Measurements from ENCODE around the gene HOXA1.

Gene HOXA1

DNA sequence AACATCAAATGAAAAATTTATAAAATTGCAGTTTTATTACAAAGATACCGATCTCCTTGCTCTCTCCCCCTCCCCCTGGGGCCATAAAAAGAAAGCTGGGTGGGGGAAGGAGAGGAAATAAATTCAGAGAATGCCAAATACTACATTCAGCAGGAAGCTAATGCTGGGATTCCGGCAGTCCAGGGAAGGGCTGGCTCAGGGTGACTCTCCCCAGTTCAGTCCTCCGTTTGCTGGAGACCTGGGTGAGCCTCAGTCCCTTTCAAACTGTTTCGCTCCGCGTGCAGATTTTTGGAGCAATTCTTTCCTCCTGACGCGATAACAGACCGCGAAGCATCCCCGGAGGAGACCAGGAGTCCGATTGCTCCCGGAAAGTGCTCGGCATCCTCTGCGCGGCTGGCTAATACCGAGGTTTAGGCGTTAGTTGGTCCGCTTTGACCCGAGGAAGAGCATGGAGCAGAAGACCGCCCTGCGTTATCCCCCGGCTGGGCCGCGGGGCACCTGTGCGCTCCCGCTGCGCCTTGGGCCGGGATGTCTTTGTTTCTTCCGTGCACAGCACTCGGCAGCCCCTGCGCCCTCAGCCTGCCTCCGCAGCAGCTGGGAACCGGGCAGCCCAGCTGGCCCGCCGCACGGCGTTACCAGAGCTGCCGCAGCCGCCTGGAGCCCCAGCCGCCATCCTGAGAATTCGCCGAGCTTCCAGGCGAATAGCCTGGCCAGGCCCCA is 10.5 kb upstream of the HOXA1 start:
- in situ Hi-C loops (cut with HindIII; ENCODE audit: low sequenced_read_pairs): no loop called here

DNA sequence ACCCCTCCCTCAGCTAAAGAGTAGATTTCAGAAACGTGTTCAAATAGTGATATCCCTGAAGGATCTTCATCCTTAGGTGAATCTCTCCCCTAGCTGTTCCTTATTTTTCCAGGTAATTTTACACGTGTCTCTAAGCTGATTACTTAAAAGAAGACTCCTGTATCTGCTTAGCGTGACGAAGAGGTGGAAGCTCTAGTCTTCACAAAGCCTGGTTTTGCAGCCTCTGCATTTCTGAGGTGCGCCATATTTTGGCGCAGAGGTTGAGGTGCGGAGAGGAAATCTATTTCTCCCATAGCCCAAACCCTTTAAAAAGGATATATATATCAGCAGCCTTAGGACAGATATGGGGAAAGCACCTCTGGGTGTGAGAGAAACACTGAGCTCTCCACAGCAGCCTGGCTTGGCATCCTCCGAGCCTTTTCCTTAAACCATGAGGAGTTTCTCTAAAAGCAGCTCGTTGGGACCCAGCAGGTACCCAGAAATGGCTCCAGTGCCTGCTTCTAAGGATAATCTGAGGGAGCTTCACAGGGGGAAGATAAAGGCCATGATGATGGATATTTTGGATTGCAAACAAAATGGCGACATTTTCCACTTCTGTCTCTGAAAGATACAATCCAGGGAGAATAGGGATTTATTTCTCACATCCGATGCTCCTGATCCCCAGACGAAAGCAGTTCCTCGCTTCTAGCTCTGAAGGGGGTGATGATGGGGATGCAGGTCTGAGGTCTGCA is 9.7 kb upstream of the HOXA1 start:
- in situ Hi-C loops (cut with HindIII; ENCODE audit: low sequenced_read_pairs): no loop called here

DNA sequence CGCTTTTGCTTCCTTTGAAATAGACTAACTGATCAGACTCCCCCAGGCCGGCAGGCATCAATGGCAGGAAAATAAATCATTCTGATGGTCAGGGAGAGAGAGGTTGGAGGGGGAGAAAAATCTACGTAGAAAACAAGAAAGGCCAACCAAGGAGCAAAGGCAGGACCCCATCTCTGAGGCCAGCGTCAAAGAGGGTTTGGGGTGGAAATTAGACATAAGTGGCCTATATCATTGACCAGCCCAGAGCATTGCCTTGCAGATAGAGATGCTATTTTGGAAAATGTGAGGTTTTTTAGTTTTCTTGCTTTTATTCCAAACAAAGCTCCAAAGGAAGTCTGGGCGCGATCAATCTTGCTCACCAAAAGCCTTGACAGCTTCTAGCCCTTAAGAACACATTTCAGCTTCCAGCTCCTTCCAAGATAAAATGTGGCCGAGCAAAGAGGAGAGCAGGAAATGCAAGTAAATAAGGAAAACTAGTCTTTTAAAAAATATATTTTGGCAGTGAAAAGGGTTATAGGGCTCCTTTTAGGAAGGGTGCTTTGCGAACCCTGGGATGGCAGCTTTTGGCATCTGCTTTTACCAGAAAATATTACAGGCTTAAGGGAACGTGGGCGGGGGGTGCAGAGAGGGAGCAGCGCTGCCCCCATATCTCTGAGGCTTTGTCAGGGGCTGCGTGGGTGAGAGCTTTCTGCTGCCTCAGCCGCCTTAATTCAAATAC is 8.7 kb upstream of the HOXA1 start:
- in situ Hi-C loops (cut with HindIII; ENCODE audit: low sequenced_read_pairs): no loop called here

DNA sequence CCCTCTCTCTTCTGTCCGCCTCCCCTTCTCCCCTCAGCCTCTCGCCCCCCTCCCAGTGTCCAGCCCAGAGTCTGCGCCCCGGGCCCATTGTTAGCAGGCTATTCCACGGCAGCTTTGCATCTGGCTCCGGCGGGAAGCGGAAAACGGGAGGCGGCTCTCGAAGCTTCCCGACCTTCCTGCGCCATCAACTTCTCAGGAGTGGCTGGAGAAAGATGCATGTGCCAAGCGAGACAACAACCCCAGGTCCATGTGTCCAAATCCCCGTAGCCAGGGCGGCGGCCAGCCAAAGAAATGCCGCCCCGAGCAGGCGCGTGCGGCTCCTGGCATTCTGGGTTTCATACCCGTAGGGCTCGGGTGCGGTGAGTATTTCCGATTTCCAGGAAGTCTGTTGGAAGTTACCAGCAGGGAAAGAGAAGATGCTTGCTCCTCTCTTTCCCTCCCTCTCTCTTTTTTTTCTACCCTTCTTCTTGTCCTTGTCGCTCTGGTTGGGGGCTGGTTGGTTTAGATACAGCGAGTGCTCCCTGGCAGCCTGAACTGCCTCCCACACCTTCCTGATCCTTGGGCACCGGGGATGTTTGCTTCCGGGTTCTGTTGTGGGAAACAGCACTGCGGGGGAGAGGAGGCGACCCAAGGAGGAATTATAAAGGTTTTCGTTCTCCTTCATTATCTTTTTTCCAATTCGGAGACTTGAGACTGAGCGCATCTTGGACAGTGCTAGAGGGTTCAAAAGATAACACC is 7.9 kb upstream of the HOXA1 start:
- in situ Hi-C loops (cut with HindIII; ENCODE audit: low sequenced_read_pairs): no loop called here

DNA sequence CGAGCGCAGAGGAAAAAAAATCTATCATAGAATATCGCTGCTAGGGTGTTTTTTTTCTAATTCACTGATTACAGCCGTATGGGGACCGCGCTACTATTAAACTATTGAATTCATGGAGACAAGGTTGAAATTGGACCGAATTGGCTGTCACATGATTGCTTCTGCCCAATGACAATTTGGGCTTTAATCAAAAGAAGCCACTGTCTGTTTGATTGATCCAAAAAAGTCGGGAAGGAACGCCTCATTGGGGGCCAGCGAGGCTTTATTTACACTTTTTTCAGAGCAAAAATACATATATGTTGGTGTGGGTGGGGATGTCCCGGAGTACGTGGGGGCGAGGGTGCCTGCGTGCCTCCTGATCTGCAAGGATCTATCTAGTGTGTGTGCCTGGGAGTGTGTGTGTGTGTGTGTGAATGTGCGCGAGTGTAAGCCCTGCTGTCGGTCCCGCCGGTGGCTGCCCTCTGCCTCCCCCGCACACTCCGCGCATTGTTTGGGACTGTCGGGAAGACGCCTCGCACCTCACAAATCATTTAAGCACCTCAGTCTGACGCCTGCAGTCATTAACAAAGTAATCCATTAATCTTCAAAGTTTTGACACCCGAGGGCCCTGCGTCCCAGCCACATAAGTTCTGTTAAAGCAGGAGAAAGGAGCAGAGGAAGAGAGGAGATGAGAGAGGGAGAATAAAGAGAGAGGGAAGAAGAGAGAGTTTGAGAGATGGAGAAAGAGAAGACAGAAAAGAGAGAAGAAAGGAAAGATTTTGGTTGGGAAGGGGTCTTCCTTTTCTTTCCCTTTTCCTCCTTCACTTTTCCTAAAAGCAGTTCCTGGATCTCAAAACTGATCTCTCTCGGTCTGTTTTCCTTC is 7.0 kb upstream of the HOXA1 start, which contains the start of gene HOXA2:
Gene HOXA2, minus strand, starts transcription at position 103 of the 862 bp plus-strand sequence. CDS start 183 bp downstream, outside the sequence.
- in situ Hi-C loops (cut with HindIII; ENCODE audit: low sequenced_read_pairs): no loop called here

DNA sequence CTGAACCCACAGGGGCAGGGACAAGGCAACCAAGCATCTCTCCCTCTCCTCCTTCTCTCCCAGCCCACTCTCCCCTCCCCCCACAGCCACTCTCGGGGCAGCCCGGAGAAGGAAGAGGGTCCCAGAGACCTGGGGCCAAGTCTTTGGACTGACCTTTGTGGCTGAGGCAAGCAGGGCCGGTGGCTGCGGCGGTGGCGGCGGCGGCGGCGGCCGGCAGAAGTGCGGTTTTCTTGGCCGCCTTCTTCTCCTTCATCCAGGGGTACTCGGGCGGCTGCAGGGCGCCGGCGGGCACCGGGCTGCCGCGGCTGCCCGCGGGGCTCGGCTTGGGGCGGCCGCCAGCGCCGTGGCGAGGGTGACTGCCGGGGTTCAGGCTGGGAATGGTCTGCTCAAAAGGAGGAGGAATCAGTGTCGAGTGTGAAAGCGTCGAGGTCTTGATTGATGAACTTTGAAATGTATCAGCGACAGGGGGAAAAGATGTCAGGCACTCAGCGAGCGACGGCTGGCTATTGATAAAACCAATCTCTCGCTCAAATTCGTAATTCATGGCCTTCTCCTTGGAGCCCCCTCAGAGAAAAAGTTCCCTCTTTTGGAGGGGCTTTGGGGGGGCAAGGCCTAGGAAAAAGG is 6.3 kb upstream of the HOXA1 start:
- in situ Hi-C loops (cut with HindIII; ENCODE audit: low sequenced_read_pairs): no loop called here

DNA sequence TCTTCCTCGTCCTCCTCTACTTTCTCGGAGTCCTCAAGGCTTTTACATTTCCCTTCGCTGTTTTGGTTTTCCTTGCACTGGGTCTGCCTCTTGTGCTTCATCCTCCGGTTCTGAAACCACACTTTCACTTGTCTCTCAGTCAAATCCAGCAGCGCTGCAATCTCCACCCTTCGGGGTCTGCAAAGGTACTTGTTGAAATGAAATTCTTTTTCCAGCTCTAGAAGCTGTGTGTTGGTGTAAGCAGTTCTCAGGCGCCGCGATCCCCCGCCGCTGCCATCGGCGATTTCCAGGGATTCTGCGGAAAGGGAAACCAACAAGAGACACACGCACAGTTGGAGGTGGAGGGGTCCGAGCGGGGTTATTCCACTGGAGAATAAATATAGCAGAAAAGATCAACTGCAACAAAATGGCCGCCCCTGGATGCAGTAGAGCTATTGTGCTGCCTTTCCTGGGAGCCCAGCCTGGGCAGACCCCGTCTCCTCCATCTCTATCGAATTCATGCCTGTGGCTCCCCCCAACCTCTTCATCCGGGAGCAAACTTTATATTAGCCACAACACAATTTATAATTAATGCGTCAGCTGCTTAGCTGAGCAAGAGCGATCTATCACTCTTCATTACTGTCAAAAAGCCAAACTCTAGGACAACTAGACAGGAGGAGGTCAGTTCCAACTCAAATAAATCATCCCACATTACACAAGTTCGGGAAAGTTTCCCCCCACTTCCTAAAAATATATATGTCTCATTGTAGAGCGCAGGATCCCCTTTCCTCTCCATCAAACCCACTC is 5.6 kb upstream of the HOXA1 start:
- in situ Hi-C loops (cut with HindIII; ENCODE audit: low sequenced_read_pairs): no loop called here

DNA sequence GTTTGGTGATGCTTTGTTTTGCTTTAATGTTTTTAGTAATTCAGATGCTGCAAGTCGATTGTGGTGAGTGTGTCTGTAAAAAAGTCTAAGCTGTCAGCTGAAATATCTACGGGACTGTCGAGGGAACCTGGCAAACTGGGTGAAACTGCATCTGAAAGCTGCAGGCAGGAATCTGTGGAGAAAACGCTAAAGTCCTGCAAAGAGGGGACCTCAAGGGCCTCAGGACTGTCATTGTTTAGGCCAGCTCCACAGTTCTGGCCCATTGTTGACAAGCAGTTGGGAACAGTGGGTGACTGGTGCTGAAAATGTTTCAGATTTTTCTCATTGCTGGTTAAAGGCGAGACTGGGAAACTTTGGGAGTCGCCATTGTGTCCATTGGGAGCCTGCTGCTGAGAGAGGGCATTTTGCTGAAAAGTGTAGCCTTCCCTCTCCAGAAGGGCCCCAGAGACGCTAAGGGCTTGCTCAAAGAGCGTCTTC is 4.9 kb upstream of the HOXA1 start:
- in situ Hi-C loops (cut with HindIII; ENCODE audit: low sequenced_read_pairs): no loop called here

DNA sequence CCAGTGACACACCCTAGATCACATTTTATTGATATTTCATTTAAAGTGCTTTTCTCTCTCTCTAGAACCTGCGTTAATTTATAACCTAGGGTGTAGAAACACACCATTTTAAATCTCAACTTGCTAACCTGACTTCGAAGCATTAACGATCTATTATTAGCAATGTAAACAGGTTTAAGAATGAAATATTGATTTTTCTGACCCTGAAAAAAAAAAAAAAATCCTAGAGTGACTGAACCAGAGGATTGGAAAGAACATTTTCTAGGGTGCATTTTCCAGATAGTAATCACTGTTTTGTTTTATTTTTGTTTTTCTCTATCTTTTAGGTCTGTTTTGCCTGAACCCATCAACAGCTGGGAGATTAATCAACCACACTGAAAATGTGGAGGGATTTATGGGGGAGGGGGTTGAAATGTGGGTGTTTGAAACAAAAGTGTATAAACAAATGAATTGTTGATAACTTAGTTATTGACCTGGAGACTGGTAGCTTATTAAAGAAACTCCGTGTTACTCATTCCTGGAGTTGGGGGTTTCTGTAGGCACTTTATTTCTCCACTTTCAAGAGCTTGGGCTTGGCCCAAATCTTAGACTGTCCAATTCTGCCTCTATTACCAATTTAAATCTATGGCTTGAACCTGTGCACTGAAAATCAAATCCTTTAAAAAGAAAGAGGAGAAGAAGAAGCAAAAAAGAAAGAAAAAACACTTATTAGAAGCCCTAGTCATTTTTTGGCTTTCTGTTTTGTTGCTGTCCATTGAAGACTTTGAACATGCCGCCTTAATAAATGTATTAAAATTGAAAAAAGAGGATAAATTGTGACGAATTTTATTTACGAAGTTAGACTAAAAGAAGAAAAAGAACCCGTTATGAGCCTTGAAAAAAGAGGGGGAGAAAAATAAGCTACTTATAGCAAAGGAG is 3.9 kb upstream of the HOXA1 start:
- in situ Hi-C loops (cut with HindIII; ENCODE audit: low sequenced_read_pairs): no loop called here

DNA sequence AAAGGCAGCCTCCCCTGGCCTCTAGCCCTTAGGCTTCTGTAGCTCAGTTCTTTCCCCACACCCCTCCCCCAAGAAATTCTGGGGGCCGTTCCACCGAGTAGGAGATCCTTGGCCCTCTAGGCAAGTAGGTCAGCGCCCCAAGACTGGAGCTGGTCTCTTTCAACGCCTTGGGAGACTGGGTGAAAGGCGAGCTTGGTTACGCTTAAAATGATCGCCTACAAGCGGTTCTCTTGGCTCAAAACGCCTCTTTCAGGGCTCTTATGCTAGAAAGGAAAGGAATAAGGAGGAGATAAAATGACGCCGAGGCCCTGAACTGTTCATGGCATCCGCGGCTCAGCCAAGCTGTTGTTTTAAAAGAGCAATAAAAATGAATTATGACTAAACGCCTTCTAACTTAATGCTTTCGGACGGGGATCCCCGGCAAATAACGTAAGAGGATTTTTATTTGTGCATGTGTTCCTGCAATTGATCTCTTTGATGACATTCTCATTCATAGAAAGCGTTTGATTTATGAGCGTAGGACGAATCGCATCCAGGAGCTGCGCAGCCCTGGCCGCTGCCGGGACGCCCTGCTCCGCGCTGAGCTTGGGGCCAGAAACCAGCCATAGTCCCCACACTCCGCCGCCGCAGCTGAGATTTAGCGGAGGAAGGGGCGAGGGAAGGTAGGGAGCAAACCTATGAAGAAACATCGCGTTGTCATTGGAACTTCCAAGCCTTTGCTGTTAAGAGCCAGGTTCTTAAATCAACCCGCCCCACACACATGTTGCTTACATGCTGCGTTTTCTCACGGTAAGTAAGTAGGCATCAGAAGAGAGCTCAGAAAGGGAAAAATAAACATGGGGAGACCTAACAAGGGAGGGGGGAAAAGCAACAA is 3.0 kb upstream of the HOXA1 start:
- in situ Hi-C loops (cut with HindIII; ENCODE audit: low sequenced_read_pairs): no loop called here

DNA sequence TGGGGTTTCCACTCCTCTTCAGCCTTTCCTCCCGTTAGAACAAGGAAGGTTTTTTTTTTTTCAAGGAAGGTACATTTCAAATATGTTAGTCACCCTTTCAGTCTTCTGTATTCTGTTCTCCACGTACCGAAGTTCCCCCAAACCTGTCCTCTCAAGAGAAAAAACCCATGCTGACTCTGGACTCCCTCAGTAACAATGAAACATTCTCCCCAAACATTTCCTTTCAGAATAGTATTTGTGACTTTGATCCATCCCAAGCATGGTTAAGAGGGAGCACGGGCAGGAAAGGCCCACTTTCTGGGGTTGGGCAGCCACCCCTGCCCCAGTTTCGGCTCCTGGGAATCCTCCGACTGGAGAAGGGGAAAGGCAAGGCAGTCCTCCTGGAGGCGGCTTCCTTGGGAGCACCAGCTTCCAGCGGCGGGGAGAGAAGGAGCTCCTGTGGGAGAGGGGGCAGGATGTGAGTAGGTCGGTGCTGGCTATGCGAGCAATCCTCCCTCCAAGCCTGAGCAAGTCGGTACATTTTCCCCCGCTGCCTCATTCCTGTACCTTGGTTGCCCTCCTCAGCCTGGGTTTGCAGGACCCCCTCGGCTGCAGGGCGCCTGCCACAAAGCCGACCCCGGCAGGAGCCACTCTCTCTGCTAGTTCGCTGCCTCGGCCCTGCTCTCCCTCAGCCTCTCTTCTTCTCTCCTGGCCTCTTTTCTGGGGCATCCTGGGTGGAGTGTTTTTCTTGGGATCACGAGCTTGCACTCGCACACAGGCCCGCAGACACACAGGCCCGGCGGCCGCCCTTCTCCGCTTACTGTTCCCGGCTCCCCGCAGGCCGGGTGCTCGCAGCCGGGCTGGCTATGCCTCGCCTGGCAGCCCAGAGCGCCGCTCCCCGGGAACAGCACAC is 2.1 kb upstream of the HOXA1 start:
- in situ Hi-C loops (cut with HindIII; ENCODE audit: low sequenced_read_pairs): no loop called here

DNA sequence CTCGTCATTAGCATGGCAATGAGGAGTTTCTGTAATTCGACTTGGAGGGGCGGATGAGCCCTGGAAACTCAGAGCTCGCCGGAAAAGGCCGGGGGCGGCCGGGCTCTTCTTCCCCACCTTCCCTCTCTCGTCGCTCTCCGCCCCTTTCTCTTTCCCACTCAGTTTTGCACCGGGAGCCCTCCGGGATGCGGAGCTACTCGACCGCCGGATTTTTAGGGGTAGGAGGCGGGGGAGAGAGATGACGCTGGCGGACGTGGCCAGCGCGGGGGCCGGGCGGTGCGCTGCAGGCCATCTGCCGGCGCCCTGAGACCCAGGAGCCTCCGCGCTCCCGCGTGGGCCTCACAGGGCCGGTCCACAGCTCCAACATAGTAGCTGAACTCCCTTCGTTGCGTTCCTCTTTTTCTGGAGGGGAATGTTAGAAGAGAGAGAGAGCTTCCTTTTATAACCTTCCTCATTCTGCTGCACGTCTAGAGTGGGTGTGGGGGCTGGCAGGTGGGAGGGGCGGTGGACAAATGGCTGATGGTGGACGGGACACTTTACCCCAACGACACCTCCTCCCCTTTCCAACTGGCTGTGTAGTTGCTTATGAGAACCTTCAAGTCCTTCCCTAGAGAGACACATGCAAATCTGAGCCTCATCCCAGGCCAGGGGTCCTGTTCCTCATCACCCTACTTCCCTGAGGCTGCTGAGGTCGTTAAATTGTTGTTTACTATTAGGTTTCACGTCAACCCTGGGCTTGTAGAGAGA is 1.1 kb upstream of the HOXA1 start:
- in situ Hi-C loops (cut with HindIII; ENCODE audit: low sequenced_read_pairs): no loop called here

DNA sequence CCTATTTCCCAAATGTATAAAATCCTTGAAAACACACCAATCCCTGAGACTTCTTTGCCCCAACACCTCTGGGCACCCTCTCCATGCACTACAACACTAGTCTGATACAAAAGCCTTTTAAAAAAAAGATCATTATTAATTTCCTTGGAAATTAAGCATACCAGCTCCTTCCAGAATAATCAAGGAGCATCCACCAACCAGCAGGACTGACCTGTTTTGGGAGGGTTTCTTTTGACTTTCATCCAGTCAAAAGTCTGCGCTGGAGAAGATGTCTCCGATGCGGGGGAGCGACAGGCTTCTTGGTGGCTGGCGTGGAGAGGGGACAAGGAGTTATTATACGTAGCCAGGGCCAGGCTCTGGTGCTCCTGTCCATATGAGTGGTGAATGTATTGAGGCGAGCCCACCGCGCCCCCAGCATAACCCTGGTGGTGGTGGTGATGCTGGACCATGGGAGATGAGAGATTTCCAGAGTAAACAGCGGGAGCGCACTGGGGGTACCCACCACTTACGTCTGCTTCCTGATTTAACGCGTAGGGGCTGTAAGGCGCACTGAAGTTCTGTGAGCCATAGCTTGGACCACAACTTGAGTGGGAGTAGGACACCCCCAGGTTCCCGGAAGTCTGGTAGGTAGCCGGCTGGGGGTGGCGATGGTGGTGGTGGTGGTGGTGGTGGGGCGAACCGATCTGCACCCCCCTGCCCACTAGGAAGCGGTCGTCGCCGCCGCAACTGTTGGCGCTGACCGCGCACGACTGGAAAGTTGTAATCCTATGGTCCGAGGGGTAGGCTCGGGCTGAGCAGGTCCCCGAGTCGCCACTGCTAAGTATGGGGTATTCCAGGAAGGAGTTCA is 527 bp downstream of the HOXA1 start:
- in situ Hi-C loops (cut with HindIII; ENCODE audit: low sequenced_read_pairs): no loop called here

Data from DLD1 (cell line).